Measurements from ENCODE around the gene RANBP9.

Gene RANBP9

GRCh38 chr6:13710552-13711323 lies 897 bp downstream of the RANBP9 start:
- DNase-seq = peak; percentile 42

DNA sequence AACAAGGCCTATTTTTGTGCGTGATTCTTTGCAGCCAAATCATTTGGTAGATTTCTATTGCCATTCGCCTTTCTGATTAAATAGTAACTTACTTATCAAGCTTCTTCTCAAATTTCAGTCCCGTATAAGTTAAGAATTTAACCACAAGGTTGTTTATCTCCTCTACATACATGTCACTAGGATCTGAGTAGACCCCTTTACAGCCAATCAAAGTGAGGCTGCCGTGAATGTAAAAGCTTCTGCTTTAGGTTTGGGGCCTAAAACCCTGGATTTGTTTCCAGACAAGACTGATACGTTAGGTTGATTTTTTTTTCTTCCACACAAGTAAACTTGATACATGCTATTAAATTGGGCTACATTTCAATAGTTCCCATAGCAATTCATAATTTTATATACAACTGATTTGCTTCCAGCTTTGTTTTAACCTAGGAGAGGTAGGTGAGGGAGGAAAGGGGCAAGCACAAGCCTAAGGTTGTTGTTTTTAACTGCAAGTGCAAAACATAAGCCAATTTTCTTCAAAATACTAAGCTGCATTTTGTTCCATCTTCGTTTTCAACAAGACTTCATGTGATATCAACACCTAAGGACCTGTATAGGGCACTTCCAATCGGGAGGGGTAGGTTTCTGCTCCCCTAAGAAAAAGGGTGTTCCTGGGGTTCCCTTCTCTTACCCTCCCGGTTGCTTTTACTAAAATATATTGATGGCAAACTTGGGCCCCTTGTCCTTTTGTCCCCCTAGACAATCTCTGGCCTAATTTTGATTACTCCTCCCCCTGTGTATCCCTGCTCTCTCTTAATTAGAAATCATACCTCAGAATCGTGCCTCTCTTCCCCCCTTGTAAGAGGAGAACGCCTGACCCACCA lies 1.7 kb downstream of the RANBP9 start:
- no peak for DNase-seq

DNA sequence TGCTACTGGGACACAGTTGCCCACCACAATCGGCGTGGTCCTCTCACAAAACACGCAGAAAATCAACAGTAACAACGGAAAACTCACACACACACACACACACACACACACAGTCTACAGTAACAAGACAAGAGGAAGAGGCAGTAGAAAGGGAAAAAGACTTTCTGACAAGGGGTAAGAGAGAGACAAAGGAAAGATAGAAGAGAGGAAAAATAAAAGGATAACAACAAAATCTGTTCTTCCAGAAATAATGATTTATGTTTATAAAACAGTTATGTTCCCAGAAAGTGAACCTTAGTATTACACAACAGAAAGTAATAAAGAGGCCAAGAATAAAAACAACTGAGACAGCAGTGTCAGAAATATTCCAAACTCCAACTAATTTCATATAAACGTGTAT lies 2.9 kb downstream of the RANBP9 start:
- no peak for DNase-seq

DNA sequence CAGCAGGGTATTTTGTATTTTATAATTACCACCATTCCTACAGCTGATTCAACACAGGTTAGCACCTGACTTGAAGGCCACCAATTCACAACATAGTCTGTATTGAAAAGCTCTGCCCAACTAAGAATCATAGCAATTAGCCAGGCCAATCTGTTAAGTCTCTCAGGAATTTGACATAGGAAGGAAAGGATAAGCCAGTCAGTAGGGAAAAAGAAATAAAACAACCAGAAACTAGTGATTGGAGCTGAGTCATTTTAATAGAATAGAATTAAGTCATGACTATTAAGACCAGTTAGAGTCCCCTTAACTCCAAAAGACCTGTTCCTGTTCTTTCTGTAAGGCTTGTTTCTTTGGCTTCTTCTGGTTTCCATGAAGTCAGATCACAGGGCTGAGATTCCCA lies 8.1 kb downstream of the RANBP9 start:
- DNase-seq = no peak

- DNase-seq = no peak
Observed at GRCh38 chr6:13702809-13703302, 8.8 kb downstream of the RANBP9 start.

- no peak for DNase-seq
Observed at GRCh38 chr6:13700232-13700631, 11.4 kb downstream of the RANBP9 start.

DNA sequence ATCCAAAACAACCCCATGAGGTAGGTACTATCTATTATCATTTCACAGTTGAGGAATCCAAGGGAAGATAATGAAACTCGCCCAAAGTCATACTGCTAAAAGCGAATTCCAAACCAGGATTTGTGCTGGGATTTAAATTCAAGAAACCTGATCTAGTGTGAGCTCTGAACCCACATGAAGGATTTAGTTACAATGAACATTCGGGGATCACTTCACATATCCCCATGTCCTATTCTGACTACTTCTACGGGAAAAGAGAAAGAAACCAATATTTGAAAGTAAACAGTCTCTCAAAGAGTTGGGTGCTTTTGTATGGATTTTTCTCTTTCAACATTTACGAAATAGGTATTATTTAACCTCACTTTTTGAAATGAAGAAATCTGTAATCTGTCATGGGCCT lies 12.9 kb downstream of the RANBP9 start:
- no peak for DNase-seq

- no peak for DNase-seq
Observed at GRCh38 chr6:13697857-13698256, 13.8 kb downstream of the RANBP9 start.

DNA sequence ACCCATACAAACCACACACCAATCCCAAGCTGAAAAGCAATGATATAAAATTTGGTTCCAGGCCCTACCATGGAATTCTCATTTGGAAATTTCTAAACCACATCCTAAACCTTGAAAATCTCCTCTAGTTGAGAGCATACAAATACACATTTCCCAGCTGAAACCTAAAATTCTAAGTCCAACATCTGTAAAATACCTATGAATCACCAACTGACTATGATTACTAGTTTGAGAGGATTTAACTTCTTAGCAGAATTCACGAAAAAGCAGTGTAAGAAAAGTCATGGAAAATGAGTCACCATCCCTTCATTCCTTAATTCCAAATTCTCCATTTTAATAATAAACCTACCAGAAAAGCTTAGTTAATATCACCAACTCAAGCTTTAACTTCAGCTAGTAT lies 15.4 kb downstream of the RANBP9 start:
- no peak for DNase-seq

DNA sequence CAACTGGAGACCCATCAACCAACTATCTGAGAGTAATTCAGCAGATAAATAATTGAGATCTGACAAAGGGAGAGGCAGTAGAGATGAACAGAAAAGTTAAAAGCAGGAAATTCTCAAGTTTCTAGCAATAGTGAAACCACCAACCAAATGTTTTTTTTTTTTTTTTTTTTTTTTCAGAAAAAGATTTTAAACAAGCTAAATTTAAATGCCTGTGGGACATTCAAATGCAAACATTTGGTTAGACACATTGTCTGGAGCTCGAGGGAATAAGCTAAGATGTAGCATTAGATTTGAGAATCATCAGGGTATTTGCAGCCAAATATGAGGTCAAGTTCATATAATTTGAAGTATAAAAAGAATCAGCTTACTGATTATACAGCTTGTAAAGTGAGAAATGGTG lies 16.4 kb downstream of the RANBP9 start:
- no peak for DNase-seq

DNA sequence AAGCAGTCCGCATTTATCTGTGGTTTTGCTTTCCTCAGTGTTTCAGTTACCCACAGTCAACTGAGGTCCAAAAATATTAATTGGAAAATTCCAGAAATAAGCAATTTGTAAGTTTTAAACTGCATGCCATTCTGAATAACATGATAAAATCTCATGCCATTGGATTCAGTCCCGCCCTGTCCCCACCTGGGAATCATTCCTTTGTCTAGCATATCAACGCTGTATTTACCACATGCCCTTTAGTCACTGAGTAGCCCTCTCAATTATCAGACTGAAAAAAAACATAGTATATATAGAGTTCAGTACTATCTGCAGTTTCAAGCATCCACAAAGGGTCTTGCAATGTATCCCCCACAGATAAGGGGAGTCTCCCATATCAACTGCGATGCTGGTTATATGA lies 17.1 kb downstream of the RANBP9 start:
- no peak for DNase-seq

DNA sequence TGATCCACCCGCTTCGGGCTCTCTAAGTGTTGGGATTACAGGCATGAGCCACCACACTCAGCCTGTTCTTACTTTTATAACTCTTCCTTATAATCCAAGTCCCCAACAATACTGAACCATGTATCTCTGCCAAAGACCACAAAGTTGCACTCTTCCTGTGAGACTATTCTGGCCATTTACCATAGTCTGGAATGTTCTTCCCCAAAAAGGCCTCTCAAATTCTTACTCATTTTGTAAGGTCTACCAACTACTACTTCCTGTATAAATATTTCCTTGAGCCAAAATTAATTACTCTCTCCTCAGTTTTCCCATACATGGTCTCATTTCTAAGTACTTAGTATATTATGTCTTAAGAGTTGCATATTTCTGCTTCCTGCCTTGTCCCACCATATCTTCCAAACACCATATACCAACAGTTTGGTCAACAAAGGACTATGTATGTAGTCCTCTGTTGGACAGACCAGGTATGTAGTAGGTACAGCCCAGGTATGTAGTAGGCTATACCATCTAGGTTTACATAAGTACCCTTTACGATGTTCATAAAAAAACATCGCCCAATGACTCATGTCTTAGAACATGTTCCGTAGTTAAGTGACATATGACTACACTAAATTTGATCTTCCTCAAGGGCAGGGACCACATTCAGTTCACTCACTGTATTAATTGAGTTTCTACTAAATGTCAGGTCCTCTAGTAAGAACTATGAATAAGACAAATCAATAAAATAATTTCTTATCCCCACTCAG lies 22.0 kb downstream of the RANBP9 start:
- no peak for DNase-seq

- DNase-seq = no peak
Observed at GRCh38 chr6:13688692-13689196, 22.9 kb downstream of the RANBP9 start.

- DNase-seq = no peak
Observed at GRCh38 chr6:13687917-13688351, 23.7 kb downstream of the RANBP9 start.

- no peak for DNase-seq
Observed at GRCh38 chr6:13684855-13685254, 26.8 kb downstream of the RANBP9 start.

DNA sequence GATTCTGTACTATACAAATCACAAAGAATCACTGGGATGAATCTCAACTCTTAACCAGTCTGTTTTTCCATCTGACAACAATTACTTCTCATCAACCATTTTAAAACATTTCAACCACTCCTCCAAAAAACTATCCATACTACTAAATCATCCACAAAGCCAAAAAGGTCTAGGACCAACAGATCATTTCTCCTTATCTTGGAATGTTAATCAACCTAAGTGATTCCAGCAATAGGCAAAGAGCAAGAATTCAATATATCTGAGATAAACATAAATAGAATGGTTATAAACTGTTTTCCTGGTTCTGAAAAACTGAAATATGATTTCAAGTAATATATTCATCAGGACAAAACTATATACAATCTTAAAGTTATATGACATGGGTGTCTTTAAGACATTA lies 28.6 kb downstream of the RANBP9 start:
- DNase-seq = no peak

GRCh38 chr6:13682346-13682745 lies 29.3 kb downstream of the RANBP9 start:
- no peak for DNase-seq

GRCh38 chr6:13681305-13682061 lies 30.2 kb downstream of the RANBP9 start:
- DNase-seq = no peak

DNA sequence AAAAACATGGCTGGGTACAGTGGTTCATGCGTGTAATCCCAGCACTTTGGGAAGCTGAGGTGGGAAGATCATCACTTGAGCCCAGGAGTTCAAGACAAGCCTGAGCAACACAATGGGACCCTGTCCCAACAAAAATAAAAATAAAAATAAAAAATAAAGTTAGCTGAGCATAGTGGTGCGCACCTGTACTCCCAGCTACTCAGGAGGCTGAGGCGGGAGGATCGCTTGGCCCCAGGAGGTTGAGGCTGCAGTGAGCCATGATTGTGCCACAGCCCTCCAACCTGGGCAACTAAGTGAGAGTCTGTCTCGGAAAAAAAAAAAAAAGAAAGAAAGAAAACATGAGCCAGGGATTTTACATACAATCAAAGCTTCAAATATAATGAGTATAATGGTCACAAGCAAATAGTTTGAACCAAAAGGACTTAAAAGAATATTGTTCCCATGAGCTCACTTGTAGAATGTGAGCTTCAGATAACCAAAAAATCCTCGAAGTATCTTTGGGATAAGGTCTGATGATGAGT lies 31.1 kb downstream of the RANBP9 start:
- DNase-seq = no peak

GRCh38 chr6:13679996-13680395 lies 31.6 kb downstream of the RANBP9 start:
- DNase-seq = no peak

- no peak for DNase-seq
Observed at GRCh38 chr6:13678255-13678983, 33.2 kb downstream of the RANBP9 start.

Data from activated naive CD4-positive, alpha-beta T cell treated with anti-CD3 and anti-CD28 coated beads, Interleukin-2, amount 50 U/mL, for 16 hours (primary cell).